Posterior cingulate gyrus (tissue), 11 donors: Measurements from ENCODE around the gene PHACTR1.

Experiments used
- DNase-seq, 10 donors: peaks; one replicate each; pipeline versions ENCODE4 v3.0.0 to v3.0.0-alpha.2; 2020 to 2021; ENCODE audit warnings: mixed read lengths in 3 of 10
- intact Hi-C: fragments of 100-400 bp; cut with DNase I; formaldehyde crosslinking; loops from one replicate; pipeline ENCODE4 v1.15.1; 2023

PHACTR1 gene

DNA sequence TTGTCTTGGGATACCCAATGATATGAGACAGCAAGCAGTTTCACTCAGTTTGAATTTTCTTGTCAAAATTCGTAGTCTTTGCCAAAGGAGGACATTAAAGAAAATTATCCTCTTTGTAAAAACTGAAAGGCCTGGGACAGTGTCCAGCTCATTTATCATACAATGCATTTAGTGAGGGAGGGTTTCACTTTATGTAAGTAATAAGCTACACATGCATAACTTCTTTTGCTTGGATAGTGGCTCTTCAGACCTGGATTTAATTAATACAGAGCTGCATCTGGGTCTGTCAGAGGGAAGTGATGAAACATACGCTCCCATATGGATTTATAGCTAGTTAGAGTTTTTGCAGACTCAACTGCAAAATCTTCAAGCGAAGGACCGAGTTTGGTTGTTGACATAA, 175.6 kb downstream of the PHACTR1 start:
- intact Hi-C loops: no loop called here
- DNase-seq: no peak

DNA sequence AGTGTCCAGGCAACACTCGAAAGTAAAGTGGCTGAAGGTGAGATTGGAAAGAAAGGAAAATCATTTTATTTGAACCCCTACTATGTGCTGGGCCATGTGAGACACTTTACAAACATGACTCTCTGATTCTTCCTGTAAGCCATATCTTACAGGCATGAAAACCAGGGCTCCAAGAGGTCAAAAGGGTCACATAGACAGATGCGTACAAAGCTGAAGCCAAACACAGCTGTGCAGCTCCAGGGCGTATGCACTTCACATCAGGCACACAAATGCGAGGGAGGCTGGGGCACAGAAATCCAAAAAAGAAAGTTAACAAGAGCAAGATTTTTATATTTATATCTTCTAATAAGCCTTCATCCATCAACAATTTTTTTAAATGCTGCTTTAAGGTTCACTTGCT, 176.5 kb downstream of the PHACTR1 start:
- intact Hi-C loops: no loop called here

DNA sequence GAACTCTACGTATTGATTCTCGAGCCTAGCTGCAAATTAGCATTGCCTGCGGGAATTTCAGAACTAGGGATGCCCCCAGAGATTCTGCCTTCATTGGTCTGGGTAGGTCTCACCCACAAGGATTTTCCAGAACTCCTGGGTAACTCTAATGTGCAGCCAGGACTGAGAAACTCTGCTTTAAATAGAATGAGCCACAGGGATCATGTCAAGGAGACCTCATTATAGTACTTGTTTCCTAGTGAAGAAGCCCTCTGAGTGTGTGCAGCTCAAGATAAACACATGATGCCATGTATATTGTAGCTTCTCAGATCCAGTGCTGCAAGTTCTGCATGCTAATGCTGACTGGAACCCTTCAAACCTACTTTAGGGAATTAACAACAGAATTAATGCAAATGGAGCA, 179.2 kb downstream of the PHACTR1 start:
- no peak for DNase-seq
- intact Hi-C loops: loop anchor here (2.0 kb wide), 1 partner anchor 259 kb away; no protein-coding TSS in a partner anchor

More for the DNA sequence above, 176.5 kb downstream of the PHACTR1 start:
- DNase-seq: no peak

DNA sequence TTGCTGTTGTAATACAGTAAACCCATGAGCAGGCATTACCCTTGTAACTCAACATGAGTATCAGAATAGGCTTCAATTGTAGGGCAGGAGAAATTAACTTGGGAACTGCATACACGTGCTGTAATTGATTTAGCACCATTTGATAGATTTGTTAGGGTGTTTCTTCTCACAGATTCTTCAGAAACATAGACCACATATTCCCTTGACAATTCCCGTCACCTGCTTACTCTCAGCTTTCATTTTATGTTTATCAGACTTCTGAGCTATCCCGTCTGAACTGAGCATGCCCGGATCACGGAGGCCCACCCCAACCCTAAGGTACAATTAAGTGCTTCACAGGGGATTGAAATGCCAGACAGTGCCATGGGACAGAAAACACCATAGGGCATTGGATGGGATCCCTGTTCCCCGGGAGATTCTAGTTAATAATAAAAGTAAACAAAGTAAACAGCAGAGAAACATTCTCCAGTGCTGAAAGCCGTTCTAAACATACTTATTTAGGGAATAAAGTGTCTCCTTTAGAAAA, 179.7 kb downstream of the PHACTR1 start:
- DNase-seq: no peak
- intact Hi-C loops: no loop called here

GRCh38 chr6:12898603-12899002, 182.0 kb downstream of the PHACTR1 start:
- no peak for DNase-seq
- intact Hi-C loops: no loop called here

GRCh38 chr6:12899046-12899833, 182.7 kb downstream of the PHACTR1 start:
- no peak for DNase-seq
- intact Hi-C loops: no loop called here

- intact Hi-C loops: no loop called here
Observed at GRCh38 chr6:12903246-12903645, 186.7 kb downstream of the PHACTR1 start.

GRCh38 chr6:12909833-12910232, 193.3 kb downstream of the PHACTR1 start:
- DNase-seq: peak in 7 of 10 donors; percentile 31 to 88 (median 45)
- intact Hi-C loops: loop anchor here (2.0 to 5.0 kb wide), 2 partner anchors 287 to 421 kb away; no protein-coding TSS in a partner anchor

More at GRCh38 chr6:12903246-12903645, 186.7 kb downstream of the PHACTR1 start:
- DNase-seq: no peak

DNA sequence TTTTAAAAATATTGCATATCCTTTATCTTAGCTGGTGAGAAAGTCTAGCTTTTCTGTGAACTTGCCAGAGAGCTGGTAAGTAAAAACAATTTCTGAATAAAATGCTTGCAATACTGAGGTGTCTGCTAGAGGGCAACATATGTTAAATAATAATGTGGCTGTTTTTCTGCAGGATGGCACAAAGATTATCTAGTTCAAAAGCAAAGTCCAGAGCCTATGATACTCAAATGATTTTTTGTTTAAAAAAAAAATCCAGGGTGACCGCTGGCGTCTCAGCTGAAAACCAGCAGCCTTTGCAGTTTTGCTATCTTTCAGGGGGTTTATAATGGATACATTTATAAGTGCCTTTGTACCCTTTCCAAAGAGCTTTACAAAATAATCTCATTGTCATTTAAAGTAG, 194.9 kb downstream of the PHACTR1 start:
- DNase-seq: no peak
- intact Hi-C loops: loop anchor here (2.0 to 5.0 kb wide), 2 partner anchors 286 to 419 kb away; no protein-coding TSS in a partner anchor

- intact Hi-C loops: loop anchor here (5.0 kb wide), 1 partner anchor 284 kb away; no protein-coding TSS in a partner anchor
- no peak for DNase-seq
Observed at GRCh38 chr6:12913201-12913600, 196.6 kb downstream of the PHACTR1 start.

DNA sequence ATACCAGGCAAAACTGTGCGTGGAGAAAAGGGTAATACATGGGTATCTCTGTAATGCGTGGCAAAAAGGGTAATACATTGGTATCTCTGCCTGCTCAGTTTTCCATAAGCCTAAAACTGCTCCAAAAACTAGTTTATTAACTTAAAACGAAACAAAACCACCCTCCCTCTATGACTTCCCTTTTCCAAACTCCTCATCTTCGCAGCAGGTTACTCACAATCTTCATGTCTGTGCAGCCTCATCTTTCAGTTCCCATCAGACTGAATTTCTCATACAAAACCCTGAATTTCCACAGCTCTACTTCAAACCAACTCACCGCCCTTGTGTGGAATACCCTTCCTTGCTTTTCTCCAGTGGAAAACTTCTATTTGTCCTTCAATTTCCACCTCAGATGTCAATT, 199.4 kb downstream of the PHACTR1 start:
- DNase-seq: no peak
- intact Hi-C loops: no loop called here

GRCh38 chr6:12916420-12917136, 200.0 kb downstream of the PHACTR1 start:
- no peak for DNase-seq
- intact Hi-C loops: no loop called here

DNA sequence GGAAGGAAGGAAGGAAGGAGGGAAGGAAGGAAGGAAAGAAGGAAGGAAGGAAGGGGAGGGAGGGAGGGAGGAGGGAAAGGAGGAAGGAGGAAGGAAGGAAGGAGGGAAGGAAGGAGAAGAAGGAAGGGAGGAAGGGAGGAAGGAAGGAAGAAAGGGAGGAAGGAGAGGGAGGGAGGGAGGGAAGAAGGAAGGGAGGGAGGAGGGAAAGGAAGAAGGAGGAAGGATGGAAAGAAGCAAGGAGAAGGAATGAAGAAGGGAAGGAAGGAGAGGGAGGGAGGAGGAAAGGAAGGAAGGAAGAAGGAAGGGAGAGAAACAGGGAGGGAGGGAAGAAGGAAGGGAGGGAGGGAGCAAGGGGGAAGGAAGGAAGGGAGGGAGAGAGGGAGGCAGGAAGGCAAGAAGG, 204.9 kb downstream of the PHACTR1 start:
- intact Hi-C loops: no loop called here
- no peak for DNase-seq

DNA sequence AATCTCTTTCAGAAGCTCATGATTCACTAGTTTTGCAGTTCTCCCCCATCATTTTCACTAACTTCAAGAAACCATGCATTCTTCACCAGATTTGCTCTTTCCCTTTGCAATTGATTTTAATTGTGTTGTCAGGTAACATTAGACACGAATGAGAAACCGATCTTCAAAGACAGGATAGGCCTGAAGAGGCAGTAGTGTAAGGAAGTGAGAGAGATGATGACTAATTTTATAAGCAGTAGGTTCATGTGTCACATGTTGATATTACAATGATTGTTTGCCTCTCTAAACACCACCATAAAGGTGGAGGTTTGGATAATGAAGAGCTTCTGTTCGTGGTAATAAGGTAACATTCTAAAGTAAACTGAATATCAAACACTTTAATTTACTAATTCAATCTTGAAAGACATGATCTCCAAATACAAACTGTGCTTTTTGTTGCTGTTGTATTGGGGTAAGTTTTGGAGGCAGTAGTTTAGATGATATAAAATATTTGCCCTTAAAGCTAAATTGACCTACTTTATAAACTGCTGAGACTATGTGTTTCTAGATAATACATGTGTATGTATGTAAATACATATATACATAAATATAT, 207.2 kb downstream of the PHACTR1 start:
- intact Hi-C loops: no loop called here
- DNase-seq: no peak

- intact Hi-C loops: no loop called here
- no peak for DNase-seq
Observed at GRCh38 chr6:12924911-12925310, 208.3 kb downstream of the PHACTR1 start.

DNA sequence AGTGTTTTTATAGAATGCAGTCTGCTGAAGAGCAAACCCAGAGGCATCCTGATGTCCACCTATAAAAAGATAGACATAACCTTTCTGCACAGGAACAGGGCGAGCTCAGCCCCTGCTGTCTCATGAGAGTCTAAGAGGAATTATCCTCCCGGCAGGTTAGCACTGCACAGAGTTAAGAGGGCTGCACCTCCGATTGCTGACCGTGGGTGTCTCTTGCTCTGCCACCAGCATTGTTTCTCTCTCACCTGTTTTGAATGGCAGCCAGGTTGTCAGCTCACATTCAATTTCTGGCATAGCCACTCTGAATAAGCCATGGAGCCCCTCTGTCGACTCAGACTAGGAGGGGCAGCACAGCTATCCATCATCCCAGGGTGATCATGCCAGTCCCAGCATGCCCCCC, 211.2 kb downstream of the PHACTR1 start:
- DNase-seq: no peak
- intact Hi-C loops: no loop called here

- no peak for DNase-seq
- intact Hi-C loops: no loop called here
Observed at GRCh38 chr6:12929678-12930077, 213.1 kb downstream of the PHACTR1 start.

- intact Hi-C loops: no loop called here
- DNase-seq: no peak
Observed at GRCh38 chr6:12931639-12932038, 215.1 kb downstream of the PHACTR1 start.

DNA sequence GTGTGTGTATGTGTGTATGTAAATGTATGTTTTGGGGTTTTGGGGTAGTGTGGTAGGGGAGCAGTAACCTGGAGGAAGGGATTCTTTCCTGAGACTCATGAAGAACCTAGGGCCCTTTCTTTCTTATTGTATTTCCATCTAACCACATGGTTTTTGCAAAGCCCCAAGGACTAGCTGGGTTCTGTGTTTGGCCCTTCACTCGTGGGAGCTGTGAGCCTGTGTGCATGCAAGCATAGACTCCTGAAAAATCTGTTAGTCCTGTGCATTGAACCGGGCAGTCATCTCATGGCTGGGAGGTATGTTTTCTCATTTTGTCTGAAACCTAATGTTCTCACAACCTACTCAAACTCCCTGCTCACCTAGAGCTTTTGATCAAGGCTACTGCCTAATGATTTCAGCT, 219.1 kb downstream of the PHACTR1 start:
- intact Hi-C loops: no loop called here
- no peak for DNase-seq

- intact Hi-C loops: no loop called here
Observed at GRCh38 chr6:12937971-12938370, 221.4 kb downstream of the PHACTR1 start.

GRCh38 chr6:12939314-12939713, 222.7 kb downstream of the PHACTR1 start:
- intact Hi-C loops: no loop called here
- no peak for DNase-seq

More at GRCh38 chr6:12937971-12938370, 221.4 kb downstream of the PHACTR1 start:
- no peak for DNase-seq
